Ishikawa (cell line): ENCODE results near the gene SCN2B.

Experiments used
- CEBPB ChIP-seq: IDR thresholded peaks from 2 replicates; pipeline ENCODE4 v1.6.1; 2012
- TAF1 ChIP-seq: IDR thresholded peaks from 2 replicates; pipeline ENCODE4 v1.6.1; 2012; ENCODE audit warnings: low read depth, mild to moderate bottlenecking
- USF1 ChIP-seq: IDR thresholded peaks from 2 replicates; pipeline ENCODE4 v1.6.1; 2012
- YY1 ChIP-seq: IDR thresholded peaks from 2 replicates; pipeline ENCODE4 v1.6.1; 2012; ENCODE audit warnings: low read depth
- TF ChIP-seq, protein P1 (sequence below): IDR thresholded peaks from 2 replicates; pipeline ENCODE4 v1.6.1; 2012

GRCh38 chr11:118194835-118195627 lies 18.6 kb upstream of the SCN2B start:
- no peak for TF ChIP-seq TAF1
- TF ChIP-seq CEBPB, result no peak
- TF ChIP-seq YY1, result no peak
- no peak for TF ChIP-seq USF1
- TF ChIP-seq, protein P1, sequence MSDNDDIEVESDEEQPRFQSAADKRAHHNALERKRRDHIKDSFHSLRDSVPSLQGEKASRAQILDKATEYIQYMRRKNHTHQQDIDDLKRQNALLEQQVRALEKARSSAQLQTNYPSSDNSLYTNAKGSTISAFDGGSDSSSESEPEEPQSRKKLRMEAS, result no peak
